HepG2 (cell line): ENCODE results near the gene EDC3.

Experiments
- CBX2 ChIP-seq, 2 experiments: fragments of 200-600 bp in 1 of 2; sonication (generic); formaldehyde crosslinking in 1 of 2; IDR thresholded peaks; 2 replicates each; pipeline versions ENCODE4 v1.7.0 to v1.8.1; 2018 to 2022; ENCODE audit warnings: low read depth in 2 of 2, low read length in 1 of 2, mild to moderate bottlenecking in 1 of 2, missing genetic modification reagents in 1 of 2
- CBX5 ChIP-seq: sonication (generic); formaldehyde crosslinking; IDR thresholded peaks from 2 replicates; pipeline ENCODE4 v1.4.0; 2020; ENCODE audit warnings: missing genetic modification reagents, borderline replicate concordance
- EHMT2 ChIP-seq: fragments of 200-600 bp; sonication (generic); IDR thresholded peaks from 2 replicates; pipeline ENCODE4 v1.7.0; 2017; ENCODE audit warnings: antibody characterized with exemption, low read depth, low read length, borderline replicate concordance
- GTF3A ChIP-seq: sonication (generic); formaldehyde crosslinking; conservative IDR thresholded peaks from 2 replicates; pipeline ENCODE4 v1.4.0; 2020; ENCODE audit warnings: mild to moderate bottlenecking, missing genetic modification reagents
- GZF1 ChIP-seq: sonication (generic); formaldehyde crosslinking; IDR thresholded peaks from 2 replicates; pipeline ENCODE4 v1.5.1; 2020; ENCODE audit warnings: mild to moderate bottlenecking, missing genetic modification reagents
- POLR2A ChIP-seq, 2 experiments: IDR thresholded peaks; 2 replicates each; pipeline ENCODE4 v1.6.1; 2011; ENCODE audit warnings: low read depth in 2 of 2, low read length in 2 of 2, mild to moderate bottlenecking in 1 of 2, moderate library complexity in 1 of 2; ENCODE audit not compliant: insufficient read depth in 1 of 2

DNA sequence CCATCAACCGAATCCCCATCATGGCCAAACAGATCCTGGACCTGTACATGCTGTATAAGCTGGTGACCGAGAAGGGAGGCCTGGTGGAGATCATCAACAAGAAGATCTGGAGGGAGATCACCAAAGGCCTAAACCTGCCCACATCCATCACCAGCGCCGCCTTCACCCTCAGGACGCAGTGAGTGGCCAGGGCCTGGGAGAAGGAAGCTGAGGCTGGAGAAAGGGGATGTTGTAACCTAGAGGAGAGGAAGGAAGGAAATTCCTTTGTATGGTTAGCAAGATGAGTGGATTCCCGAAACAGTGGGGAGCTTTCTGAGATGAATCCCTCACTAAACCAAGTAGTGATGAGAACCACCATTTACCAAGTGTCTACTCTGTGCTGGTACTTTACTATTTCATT lies 106.0 kb downstream of the EDC3 start:
- TF ChIP-seq CBX2 (IDR thresholded peaks at IDR 0.05; ENCODE audit: low read depth, low read length) (no peak), CBX2 (CRISPR knock-in tag; IDR thresholded peaks at IDR 0.05; ENCODE audit: low read depth) (no peak), GZF1 (CRISPR knock-in tag) (no peak), EHMT2 (no peak), POLR2A (IDR thresholded peaks at IDR 0.05; ENCODE audit: insufficient read depth in 1 of 2, low read depth in 2 of 2, low read length in 2 of 2) (no peak), CBX5 (no peak), GTF3A (CRISPR knock-in tag) (no peak)
